Measurements from ENCODE around the gene DNAJB5. TPM values are rescaled to one million over a fixed set of nuclear protein-coding genes. Genes with fewer than 3 reads are reported as not detected.
"Not testable (repeated sequence)": the region's sequence is repeated elsewhere in the genome, so short reads cannot be mapped to it uniquely, and the experiment has no call there.

DNAJB5 gene
- total RNA-seq, 2 experiments from 2014 or later: 2.7 to 2.8 TPM

GRCh38 chr9:35010351-35010958 is 20.9 kb downstream of the DNAJB5 start:
- ChIA-PET POLR2A (interaction anchor here (0.7 kb wide), 1 partner anchor 70 kb away, joined by 3 read pairs; no protein-coding TSS in a partner anchor), CTCF (interaction anchor here (0.8 kb wide), 1 partner anchor 111 kb away, joined by 3 read pairs; no protein-coding TSS in a partner anchor)

DNA sequence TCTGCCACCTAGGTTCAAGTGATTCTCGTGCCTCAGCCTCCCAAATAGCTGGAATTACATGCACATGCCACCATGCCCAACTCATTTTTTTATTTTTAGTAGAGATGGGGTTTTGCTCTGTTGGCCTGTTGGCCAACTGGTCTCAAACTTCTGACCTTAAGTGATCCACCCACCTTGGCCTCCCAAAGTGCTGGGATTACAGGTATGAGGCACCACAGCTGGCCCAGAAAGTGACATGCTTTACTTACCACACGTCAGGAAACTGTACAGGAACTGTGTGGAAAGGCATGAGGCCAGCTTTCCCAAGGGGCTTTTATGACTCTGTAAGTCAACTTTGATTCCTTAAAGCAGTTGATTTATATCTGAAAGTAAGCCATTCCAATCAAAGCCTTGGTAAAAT is 25.0 kb downstream of the DNAJB5 start:
- Mint-ChIP-seq H3K9me3 (peaks cover 12% of the 10 kb centered on the region), H3K4me1 (ENCODE audit: low read depth) (peaks cover 12% of the 10 kb centered on the region), H3K4me3 (no peak overlapping the region), H3K27me3 (no peaks in the 10 kb centered on the region), H3K36me3 (ENCODE audit: low read depth) (peaks cover 30% of the 10 kb centered on the region), H3K27ac (no peak overlapping the region)
- Histone ChIP-seq H3K4me3 (ENCODE audit: low read length) (no peak overlapping the region), H3K27me3 (ENCODE audit: control insufficient read depth in 1 of 2, insufficient read depth in 2 of 2, low read length in 2 of 2) (no peaks in the 10 kb centered on the region), H3K27ac (ENCODE audit: low read depth in 1 of 2, low read length in 2 of 2) (no peak overlapping the region), H3K9me3 (ENCODE audit: control insufficient read depth in 1 of 2, insufficient read depth in 1 of 2, low read length in 2 of 2) (peaks cover 5 to 7% of the 10 kb centered on the region in 2 experiments), H3K36me3 (ENCODE audit: insufficient read depth, low read length) (peaks cover 7% of the 10 kb centered on the region), H3K4me1 (ENCODE audit: insufficient read depth, low read length) (peaks cover 7% of the 10 kb centered on the region)
- no peak for DNase-seq
- intact Hi-C loops (cut with DNase I, micrococcal nuclease): no loop called here
- ChIA-PET POLR2A (no interaction called here), CTCF (no interaction called here)
- no peak for ATAC-seq (ENCODE audit: poor library complexity)
- TF ChIP-seq CTCF (IDR thresholded peaks at IDR 0.05): no peak

More at GRCh38 chr9:35010351-35010958, 20.9 kb downstream of the DNAJB5 start:
- H3K4me3 Mint-ChIP-seq: no peak overlapping the region
- peaks cover 30% of the 10 kb centered on the region for H3K36me3 Mint-ChIP-seq (ENCODE audit: low read depth)
- peaks cover 12% of the 10 kb centered on the region for H3K4me1 Mint-ChIP-seq (ENCODE audit: low read depth)
- Histone ChIP-seq H3K36me3 (ENCODE audit: insufficient read depth, low read length) (peaks cover 7% of the 10 kb centered on the region), H3K9me3 (ENCODE audit: control insufficient read depth in 1 of 2, insufficient read depth in 1 of 2, low read length in 2 of 2) (peaks cover 5 to 10% of the 10 kb centered on the region in 2 experiments), H3K4me3 (ENCODE audit: low read length) (no peak overlapping the region), H3K4me1 (ENCODE audit: insufficient read depth, low read length) (peaks cover 7% of the 10 kb centered on the region), H3K27me3 (ENCODE audit: control insufficient read depth in 1 of 2, insufficient read depth in 2 of 2, low read length in 2 of 2) (no peaks in the 10 kb centered on the region), H3K27ac (ENCODE audit: low read depth in 1 of 2, low read length in 2 of 2) (no peak overlapping the region)
- H3K27me3 Mint-ChIP-seq: no peaks in the 10 kb centered on the region
- no peak overlapping the region for H3K27ac Mint-ChIP-seq
- TF ChIP-seq CTCF (IDR thresholded peaks at IDR 0.05): no peak
- H3K9me3 Mint-ChIP-seq: peaks cover 12% of the 10 kb centered on the region
- ATAC-seq (ENCODE audit: poor library complexity): no peak
- intact Hi-C loops (cut with DNase I, micrococcal nuclease): no loop called here
- DNase-seq: no peak

DNA sequence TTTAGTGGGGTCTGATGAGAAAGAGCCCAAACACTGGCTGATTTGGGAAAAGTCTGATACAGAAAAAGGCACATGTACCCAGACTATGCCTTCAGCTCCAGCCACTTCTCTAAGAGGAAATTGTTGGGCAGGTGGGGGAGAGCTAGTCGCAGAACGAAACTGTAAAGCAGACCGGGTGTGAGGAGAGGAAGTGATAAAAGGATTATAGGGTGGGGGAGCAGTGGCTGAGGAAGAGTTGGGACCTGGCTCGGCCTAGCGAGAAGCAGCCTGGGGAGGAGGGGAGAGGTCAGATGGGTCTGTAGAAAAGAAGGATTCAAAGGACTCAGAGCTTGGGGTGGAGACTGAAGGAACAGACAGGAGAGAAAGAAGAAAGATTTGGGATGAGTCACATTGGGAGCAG is 33.9 kb downstream of the DNAJB5 start:
- ATAC-seq (ENCODE audit: poor library complexity); POLR2A ChIA-PET; H3K36me3 ChIP-seq (ENCODE audit: insufficient read depth, low read length); H3K27ac ChIP-seq (ENCODE audit: low read depth in 1 of 2, low read length in 2 of 2); H3K27ac Mint-ChIP-seq; H3K4me3 ChIP-seq (ENCODE audit: low read length); H3K36me3 Mint-ChIP-seq (ENCODE audit: low read depth); H3K9me3 ChIP-seq (ENCODE audit: control insufficient read depth in 1 of 2, insufficient read depth in 1 of 2, low read length in 2 of 2); H3K4me1 ChIP-seq (ENCODE audit: insufficient read depth, low read length); H3K27me3 ChIP-seq (ENCODE audit: control insufficient read depth in 1 of 2, insufficient read depth in 2 of 2, low read length in 2 of 2); CTCF ChIA-PET; intact Hi-C loops (cut with DNase I, micrococcal nuclease); H3K4me3 Mint-ChIP-seq; H3K27me3 Mint-ChIP-seq; H3K9me3 Mint-ChIP-seq; H3K4me1 Mint-ChIP-seq (ENCODE audit: low read depth): not testable (repeated sequence)
- DNase-seq: peak in 1 of 14 experiments; percentile 0

DNA sequence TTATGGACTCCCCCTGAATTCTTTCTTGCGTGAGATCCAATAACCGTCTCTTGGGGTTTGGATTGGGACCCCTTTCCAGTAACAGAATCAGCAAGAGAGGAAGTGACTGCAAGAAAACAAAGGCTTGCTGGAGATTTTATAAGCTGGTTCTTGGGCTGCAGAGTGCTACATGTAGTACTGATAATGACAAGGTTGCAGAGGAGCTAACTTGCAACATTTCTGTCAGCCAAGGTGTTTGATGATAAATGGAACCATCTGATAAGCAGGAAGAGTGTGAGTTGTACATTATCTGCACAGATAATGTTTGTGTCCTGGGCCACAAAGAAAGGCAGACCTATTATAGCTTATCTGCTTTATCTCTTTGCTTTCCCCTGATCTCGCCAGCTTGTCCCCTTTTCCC is 37.1 kb downstream of the DNAJB5 start:
- no peak for TF ChIP-seq CTCF (IDR thresholded peaks at IDR 0.05)
- H3K27me3 ChIP-seq (ENCODE audit: control insufficient read depth in 1 of 2, insufficient read depth in 2 of 2, low read length in 2 of 2): no peaks in the 10 kb centered on the region
- H3K4me3 Mint-ChIP-seq: no peak overlapping the region
- H3K36me3 ChIP-seq (ENCODE audit: insufficient read depth, low read length): peaks cover 3% of the 10 kb centered on the region
- POLR2A ChIA-PET: no interaction called here
- H3K27ac ChIP-seq (ENCODE audit: low read depth in 1 of 2, low read length in 2 of 2): no peak overlapping the region
- H3K36me3 Mint-ChIP-seq (ENCODE audit: low read depth): no peaks in the 10 kb centered on the region
- H3K4me1 Mint-ChIP-seq (ENCODE audit: low read depth): peaks cover 6% of the 10 kb centered on the region
- no peak overlapping the region for H3K4me3 ChIP-seq (ENCODE audit: low read length)
- no peak for DNase-seq
- no peak overlapping the region for H3K27ac Mint-ChIP-seq
- no peaks in the 10 kb centered on the region for H3K9me3 Mint-ChIP-seq
- CTCF ChIA-PET: no interaction called here
- no peak for ATAC-seq (ENCODE audit: poor library complexity)
- no peaks in the 10 kb centered on the region for H3K9me3 ChIP-seq (ENCODE audit: control insufficient read depth in 1 of 2, insufficient read depth in 1 of 2, low read length in 2 of 2)
- no peaks in the 10 kb centered on the region for H3K4me1 ChIP-seq (ENCODE audit: insufficient read depth, low read length)
- H3K27me3 Mint-ChIP-seq: no peaks in the 10 kb centered on the region
- intact Hi-C loops (cut with DNase I, micrococcal nuclease): no loop called here

All from CD4-positive, alpha-beta T cell (primary cell).